GM12878 (cell line): ENCODE measurements around the gene SMG5. TPM values are rescaled to one million over a fixed set of nuclear protein-coding genes. Genes with fewer than 3 reads are reported as not detected.

ENCODE experiments used
- ATAC-seq: fragments of 200-7000 bp; cut with Tn5 transposase; 3 replicates; pipeline ENCODE4 v1.9.1; 2020; ENCODE audit warnings: mild to moderate bottlenecking, moderate library complexity
- BruUV-seq: library from RNA; stranded (reverse); fragments of 400-500 nt; replicated peaks from 2 replicates; lab custom pipeline; 2021; lab: Mats Ljungman, UMichigan
- CTCF ChIA-PET: fragments of 300-600 bp; sonication (Branson Sonifier 250); formaldehyde crosslinking; extraction: SDS; loops from one replicate; lab custom pipeline; 2021; ENCODE audit warnings: inconsistent platforms; lab: Yijun Ruan, JAX
- POLR2A ChIA-PET: fragments of 350-600 bp; formaldehyde crosslinking; extraction: SDS; loops from one replicate; lab custom pipeline; 2021; ENCODE audit warnings: inconsistent platforms; lab: Charles Lee
- RAD21 ChIA-PET: fragments of 300-600 bp; sonication (Branson Sonifier 250); formaldehyde crosslinking; loops from one replicate; lab custom pipeline; 2023; ENCODE audit warnings: antibody characterized with exemption; ENCODE audit not compliant: unreplicated experiment; lab: Charles Lee
- SMC1A ChIA-PET: fragments of 300-600 bp; sonication (Branson Sonifier 250); formaldehyde crosslinking; loops from one replicate; lab custom pipeline; 2023; ENCODE audit not compliant: unreplicated experiment, uncharacterized antibody; lab: Charles Lee
- DNase-seq: peaks from one replicate; pipeline ENCODE4 v3.0.0-alpha.2; 2011; ENCODE audit warnings: low read depth, low spot score
- FAIRE-seq: peaks from 3 replicates; lab custom pipeline; 2011; peaks lifted over from hg19 to GRCh38; lab: Jason Lieb, UNC
- H2AFZ ChIP-seq: 2 replicates; pipeline ENCODE4 v1.6.0; 2011; ENCODE audit warnings: low read depth, low read length, control low read depth; ENCODE audit not compliant: control insufficient read depth
- H3K27ac ChIP-seq: 2 replicates; pipeline ENCODE4 v1.5.1; 2011; ENCODE audit warnings: control low read depth; ENCODE audit not compliant: control insufficient read depth, insufficient read depth
- H3K27me3 ChIP-seq, 2 experiments: replicated peaks in 1 of 2; 2 replicates each; pipeline versions ENCODE4 v1.6.0 to v1.6.1; 2011; ENCODE audit warnings: low read length in 1 of 2; ENCODE audit not compliant: control insufficient read depth in 2 of 2, insufficient read depth in 2 of 2
- H3K36me3 ChIP-seq, 2 experiments: 2 replicates each; pipeline ENCODE4 v1.5.1; 2011; ENCODE audit warnings: low read length in 1 of 2; ENCODE audit not compliant: control insufficient read depth in 2 of 2, insufficient read depth in 2 of 2
- H3K4me1 ChIP-seq: 2 replicates; pipeline ENCODE4 v1.6.1; 2011; ENCODE audit warnings: mild to moderate bottlenecking, low read length, moderate library complexity, mixed read lengths; ENCODE audit not compliant: control insufficient read depth, insufficient read depth
- H3K4me2 ChIP-seq: 2 replicates; pipeline ENCODE4 v1.6.0; 2011; ENCODE audit warnings: control low read depth; ENCODE audit not compliant: control insufficient read depth, insufficient read depth
- H3K4me3 ChIP-seq: fragments of 200-600 bp; sonication (generic); 2 replicates; pipeline ENCODE4 v1.5.1; 2016
- H3K79me2 ChIP-seq: 2 replicates; pipeline ENCODE4 v1.6.0; 2011; ENCODE audit warnings: low read length; ENCODE audit not compliant: control insufficient read depth, insufficient read depth
- H3K9ac ChIP-seq: 2 replicates; pipeline ENCODE4 v1.8.0; 2011; ENCODE audit warnings: low read length, control low read depth, mixed read lengths; ENCODE audit not compliant: control insufficient read depth, insufficient read depth
- H3K9me3 ChIP-seq: replicated peaks from 3 replicates; pipeline ENCODE4 v1.5.1; 2011; ENCODE audit warnings: mild to moderate bottlenecking, low read length; ENCODE audit not compliant: control insufficient read depth, insufficient read depth
- H4K20me1 ChIP-seq: 2 replicates; pipeline ENCODE4 v1.6.0; 2011; ENCODE audit not compliant: control insufficient read depth, insufficient read depth
- CHD2 ChIP-seq: IDR thresholded peaks from 2 replicates; pipeline ENCODE4 v1.6.1; 2011; ENCODE audit warnings: low read depth, low read length, improper control_type of control experiment, borderline replicate concordance
- POLR2AphosphoS2 ChIP-seq: IDR thresholded peaks from 2 replicates; pipeline ENCODE4 v1.6.1; 2011; ENCODE audit warnings: low read depth, mild to moderate bottlenecking, low read length, improper control_type of control experiment, moderate library complexity
- POU2F2 ChIP-seq: IDR thresholded peaks from 3 replicates; pipeline ENCODE4 v1.6.1; 2011; ENCODE audit warnings: low read depth, mild to moderate bottlenecking, low read length, borderline replicate concordance
- RAD21 ChIP-seq: IDR thresholded peaks from 2 replicates; pipeline ENCODE4 v1.6.1; 2011; ENCODE audit warnings: mild to moderate bottlenecking, low read depth, low read length, moderate library complexity; ENCODE audit not compliant: insufficient read depth
- SREBF1 ChIP-seq: IDR thresholded peaks from 2 replicates; pipeline ENCODE4 v1.6.1; 2012; ENCODE audit warnings: mild to moderate bottlenecking, low read length
- TARDBP ChIP-seq: IDR thresholded peaks from 2 replicates; pipeline ENCODE4 v1.6.1; 2016; ENCODE audit warnings: borderline replicate concordance
- ZNF207 ChIP-seq: fragments of 450-650 bp; IDR thresholded peaks from 2 replicates; pipeline ENCODE4 v1.6.1; 2014; ENCODE audit warnings: antibody characterized with exemption, mild to moderate bottlenecking, borderline replicate concordance
- ZNF384 ChIP-seq: IDR thresholded peaks from 2 replicates; pipeline ENCODE4 v1.6.1; 2012; ENCODE audit warnings: low read depth, mild to moderate bottlenecking, low read length, improper control_type of control experiment, borderline replicate concordance
- WGBS: methylation state at CpG from one replicate; pipeline ENCODE4 v1.1.6; 2016; ENCODE audit warnings: low lambda C conversion rate; ENCODE audit not compliant: insufficient replicate concordance, insufficient coverage; ENCODE audit errors: missing lambda C conversion rate; 5-methylcytosine and 5-hydroxymethylcytosine counted together
- in situ Hi-C: fragments of 300-500 bp; cut with MboI; formaldehyde crosslinking; loops from 9 replicates; pipeline ENCODE4 v1.14.3; 2018; ENCODE audit warnings: mixed read lengths
- intact Hi-C: fragments of 100-400 bp; cut with micrococcal nuclease; formaldehyde crosslinking; loops from one replicate; pipeline ENCODE4 v1.14.2; 2022; ENCODE audit not compliant: unreplicated experiment
- polyA plus RNA-seq, 11 experiments: library from polyadenylated mRNA; depleted of rRNA in 4 of 11; unstranded in 6 of 11; stranded (reverse) in 5 of 11; fragments of >200 nt; fragmentation: Nextera tagmentation in 4 of 11; fragmentation: Illumina TruSeq in 1 of 11; extraction: Ambion mirVana in 4 of 11; extraction: Trizol in 1 of 11; gene quantifications; 1 replicate in 1 of 11; 2 replicates in 10 of 11; pipeline versions ENCODE4 v1.2.1 to v1.2.3, GENCODE V29; 2011 to 2016; ENCODE audit warnings: inconsistent platforms in 2 of 11, missing spikeins in 2 of 11, low read depth in 1 of 11
- total RNA-seq, 4 experiments: library from RNA; depleted of rRNA in 3 of 4; stranded (reverse); fragments of >200 nt in 3 of 4; fragmentation: Illumina TruSeq in 1 of 4; extraction: Trizol in 1 of 4; gene quantifications; 2 replicates each; pipeline versions ENCODE4 v1.2.1 to v1.2.3, GENCODE V29; 2013 to 2021
- TF ChIP-seq, protein P1 (sequence below): fragments of 450-650 bp; IDR thresholded peaks from 2 replicates; pipeline ENCODE4 v1.6.1; 2014; ENCODE audit warnings: mild to moderate bottlenecking
- TF ChIP-seq, protein P2 (sequence below): fragments of 450-650 bp; formaldehyde crosslinking; IDR thresholded peaks from 2 replicates; pipeline ENCODE4 v1.5.0; 2022; ENCODE audit warnings: mild to moderate bottlenecking, missing genetic modification characterization
- TF ChIP-seq, protein P3 (sequence below): fragments of 150-350 bp; IDR thresholded peaks from 2 replicates; pipeline ENCODE4 v1.6.1; 2016; ENCODE audit warnings: low read depth, low read length
- TF ChIP-seq, protein P4 (sequence below): IDR thresholded peaks from 2 replicates; pipeline ENCODE4 v1.6.1; 2012; ENCODE audit warnings: low read length, inconsistent platforms
- TF ChIP-seq, protein P5 (sequence below): fragments of 450-650 bp; conservative IDR thresholded peaks from 2 replicates; pipeline ENCODE4 v1.6.1; 2017; ENCODE audit warnings: mild to moderate bottlenecking, moderate library complexity

Gene SMG5
- total and polyA plus RNA-seq, 10 of the 15 experiments (the other 5 are each of a cell fraction or from before 2014, with no cell fraction given) = 0.76 to 61.5 (median 48.8) TPM

DNA sequence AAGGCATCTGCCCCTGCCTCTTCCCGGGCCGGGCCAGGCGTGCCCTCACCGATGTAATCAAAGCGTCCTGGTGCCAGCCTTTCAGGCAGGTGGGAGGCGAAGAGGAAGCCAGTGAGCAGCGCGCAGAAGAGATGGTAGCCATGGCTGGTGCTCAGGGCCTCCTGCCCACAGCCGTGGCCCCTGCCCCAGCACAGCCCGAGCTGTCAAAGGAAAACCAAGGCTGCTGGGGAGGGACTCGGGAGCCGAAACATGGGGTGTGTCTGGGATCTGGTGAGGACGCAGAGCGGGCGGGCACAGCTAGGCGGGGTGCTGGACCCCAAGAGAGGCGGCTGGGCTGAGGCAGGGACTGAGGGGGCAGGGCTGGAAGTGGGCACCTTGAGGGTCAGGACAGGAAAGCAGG, 37.9 kb downstream of the SMG5 start:
- no peaks in the 10 kb centered on the region for H3K9me3 ChIP-seq
- H3K27ac ChIP-seq = no peak overlapping the region
- RAD21 ChIA-PET = no interaction called here
- H4K20me1 ChIP-seq = no peaks in the 10 kb centered on the region
- no peak overlapping the region for H3K4me3 ChIP-seq
- SMC1A ChIA-PET = no interaction called here
- peak overlapping the region; percentile 85; the same call in 1 of the 2 replicates for H3K4me2 ChIP-seq
- DNase-seq (no peak), ATAC-seq (no peak), FAIRE-seq (no peak)
- no peak overlapping the region for H2AFZ ChIP-seq
- in situ Hi-C loops (no loop called here), intact Hi-C loops (no loop called here)
- POLR2A ChIA-PET = no interaction called here
- no peaks in the 10 kb centered on the region for H3K79me2 ChIP-seq
- H3K27me3 ChIP-seq = no peaks in the 10 kb centered on the region
- H3K9ac ChIP-seq = no peak overlapping the region
- 95% methylated on average over 17 of the region's 17 CpGs for WGBS
- no TSS peak for BruUV-seq
- peaks cover 25% of the 10 kb centered on the region for H3K4me1 ChIP-seq
- peaks cover 4 to 9% of the 10 kb centered on the region in 2 experiments for H3K36me3 ChIP-seq
- CTCF ChIA-PET = interaction anchor here (0.9 kb wide), 1 partner anchor 99 kb away, joined by 3 read pairs; no protein-coding TSS in a partner anchor
- TF ChIP-seq, protein P1, sequence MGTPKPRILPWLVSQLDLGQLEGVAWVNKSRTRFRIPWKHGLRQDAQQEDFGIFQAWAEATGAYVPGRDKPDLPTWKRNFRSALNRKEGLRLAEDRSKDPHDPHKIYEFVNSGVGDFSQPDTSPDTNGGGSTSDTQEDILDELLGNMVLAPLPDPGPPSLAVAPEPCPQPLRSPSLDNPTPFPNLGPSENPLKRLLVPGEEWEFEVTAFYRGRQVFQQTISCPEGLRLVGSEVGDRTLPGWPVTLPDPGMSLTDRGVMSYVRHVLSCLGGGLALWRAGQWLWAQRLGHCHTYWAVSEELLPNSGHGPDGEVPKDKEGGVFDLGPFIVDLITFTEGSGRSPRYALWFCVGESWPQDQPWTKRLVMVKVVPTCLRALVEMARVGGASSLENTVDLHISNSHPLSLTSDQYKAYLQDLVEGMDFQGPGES = no peak
- TF ChIP-seq RAD21 (no peak), TARDBP (no peak), POU2F2 (no peak), ZNF384 (no peak), ZNF207 (no peak), CHD2 (no peak), POLR2AphosphoS2 (no peak), SREBF1 (no peak)
- TF ChIP-seq, protein P2, sequence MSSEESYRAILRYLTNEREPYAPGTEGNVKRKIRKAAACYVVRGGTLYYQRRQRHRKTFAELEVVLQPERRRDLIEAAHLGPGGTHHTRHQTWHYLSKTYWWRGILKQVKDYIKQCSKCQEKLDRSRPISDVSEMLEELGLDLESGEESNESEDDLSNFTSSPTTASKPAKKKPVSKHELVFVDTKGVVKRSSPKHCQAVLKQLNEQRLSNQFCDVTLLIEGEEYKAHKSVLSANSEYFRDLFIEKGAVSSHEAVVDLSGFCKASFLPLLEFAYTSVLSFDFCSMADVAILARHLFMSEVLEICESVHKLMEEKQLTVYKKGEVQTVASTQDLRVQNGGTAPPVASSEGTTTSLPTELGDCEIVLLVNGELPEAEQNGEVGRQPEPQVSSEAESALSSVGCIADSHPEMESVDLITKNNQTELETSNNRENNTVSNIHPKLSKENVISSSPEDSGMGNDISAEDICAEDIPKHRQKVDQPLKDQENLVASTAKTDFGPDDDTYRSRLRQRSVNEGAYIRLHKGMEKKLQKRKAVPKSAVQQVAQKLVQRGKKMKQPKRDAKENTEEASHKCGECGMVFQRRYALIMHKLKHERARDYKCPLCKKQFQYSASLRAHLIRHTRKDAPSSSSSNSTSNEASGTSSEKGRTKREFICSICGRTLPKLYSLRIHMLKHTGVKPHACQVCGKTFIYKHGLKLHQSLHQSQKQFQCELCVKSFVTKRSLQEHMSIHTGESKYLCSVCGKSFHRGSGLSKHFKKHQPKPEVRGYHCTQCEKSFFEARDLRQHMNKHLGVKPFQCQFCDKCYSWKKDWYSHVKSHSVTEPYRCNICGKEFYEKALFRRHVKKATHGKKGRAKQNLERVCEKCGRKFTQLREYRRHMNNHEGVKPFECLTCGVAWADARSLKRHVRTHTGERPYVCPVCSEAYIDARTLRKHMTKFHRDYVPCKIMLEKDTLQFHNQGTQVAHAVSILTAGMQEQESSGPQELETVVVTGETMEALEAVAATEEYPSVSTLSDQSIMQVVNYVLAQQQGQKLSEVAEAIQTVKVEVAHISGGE (CRISPR knock-in tag) = no peak
- TF ChIP-seq, protein P3, sequence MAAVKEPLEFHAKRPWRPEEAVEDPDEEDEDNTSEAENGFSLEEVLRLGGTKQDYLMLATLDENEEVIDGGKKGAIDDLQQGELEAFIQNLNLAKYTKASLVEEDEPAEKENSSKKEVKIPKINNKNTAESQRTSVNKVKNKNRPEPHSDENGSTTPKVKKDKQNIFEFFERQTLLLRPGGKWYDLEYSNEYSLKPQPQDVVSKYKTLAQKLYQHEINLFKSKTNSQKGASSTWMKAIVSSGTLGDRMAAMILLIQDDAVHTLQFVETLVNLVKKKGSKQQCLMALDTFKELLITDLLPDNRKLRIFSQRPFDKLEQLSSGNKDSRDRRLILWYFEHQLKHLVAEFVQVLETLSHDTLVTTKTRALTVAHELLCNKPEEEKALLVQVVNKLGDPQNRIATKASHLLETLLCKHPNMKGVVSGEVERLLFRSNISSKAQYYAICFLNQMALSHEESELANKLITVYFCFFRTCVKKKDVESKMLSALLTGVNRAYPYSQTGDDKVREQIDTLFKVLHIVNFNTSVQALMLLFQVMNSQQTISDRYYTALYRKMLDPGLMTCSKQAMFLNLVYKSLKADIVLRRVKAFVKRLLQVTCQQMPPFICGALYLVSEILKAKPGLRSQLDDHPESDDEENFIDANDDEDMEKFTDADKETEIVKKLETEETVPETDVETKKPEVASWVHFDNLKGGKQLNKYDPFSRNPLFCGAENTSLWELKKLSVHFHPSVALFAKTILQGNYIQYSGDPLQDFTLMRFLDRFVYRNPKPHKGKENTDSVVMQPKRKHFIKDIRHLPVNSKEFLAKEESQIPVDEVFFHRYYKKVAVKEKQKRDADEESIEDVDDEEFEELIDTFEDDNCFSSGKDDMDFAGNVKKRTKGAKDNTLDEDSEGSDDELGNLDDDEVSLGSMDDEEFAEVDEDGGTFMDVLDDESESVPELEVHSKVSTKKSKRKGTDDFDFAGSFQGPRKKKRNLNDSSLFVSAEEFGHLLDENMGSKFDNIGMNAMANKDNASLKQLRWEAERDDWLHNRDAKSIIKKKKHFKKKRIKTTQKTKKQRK = no peak
- TF ChIP-seq, protein P4, sequence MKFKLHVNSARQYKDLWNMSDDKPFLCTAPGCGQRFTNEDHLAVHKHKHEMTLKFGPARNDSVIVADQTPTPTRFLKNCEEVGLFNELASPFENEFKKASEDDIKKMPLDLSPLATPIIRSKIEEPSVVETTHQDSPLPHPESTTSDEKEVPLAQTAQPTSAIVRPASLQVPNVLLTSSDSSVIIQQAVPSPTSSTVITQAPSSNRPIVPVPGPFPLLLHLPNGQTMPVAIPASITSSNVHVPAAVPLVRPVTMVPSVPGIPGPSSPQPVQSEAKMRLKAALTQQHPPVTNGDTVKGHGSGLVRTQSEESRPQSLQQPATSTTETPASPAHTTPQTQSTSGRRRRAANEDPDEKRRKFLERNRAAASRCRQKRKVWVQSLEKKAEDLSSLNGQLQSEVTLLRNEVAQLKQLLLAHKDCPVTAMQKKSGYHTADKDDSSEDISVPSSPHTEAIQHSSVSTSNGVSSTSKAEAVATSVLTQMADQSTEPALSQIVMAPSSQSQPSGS = no peak
- TF ChIP-seq, protein P5, sequence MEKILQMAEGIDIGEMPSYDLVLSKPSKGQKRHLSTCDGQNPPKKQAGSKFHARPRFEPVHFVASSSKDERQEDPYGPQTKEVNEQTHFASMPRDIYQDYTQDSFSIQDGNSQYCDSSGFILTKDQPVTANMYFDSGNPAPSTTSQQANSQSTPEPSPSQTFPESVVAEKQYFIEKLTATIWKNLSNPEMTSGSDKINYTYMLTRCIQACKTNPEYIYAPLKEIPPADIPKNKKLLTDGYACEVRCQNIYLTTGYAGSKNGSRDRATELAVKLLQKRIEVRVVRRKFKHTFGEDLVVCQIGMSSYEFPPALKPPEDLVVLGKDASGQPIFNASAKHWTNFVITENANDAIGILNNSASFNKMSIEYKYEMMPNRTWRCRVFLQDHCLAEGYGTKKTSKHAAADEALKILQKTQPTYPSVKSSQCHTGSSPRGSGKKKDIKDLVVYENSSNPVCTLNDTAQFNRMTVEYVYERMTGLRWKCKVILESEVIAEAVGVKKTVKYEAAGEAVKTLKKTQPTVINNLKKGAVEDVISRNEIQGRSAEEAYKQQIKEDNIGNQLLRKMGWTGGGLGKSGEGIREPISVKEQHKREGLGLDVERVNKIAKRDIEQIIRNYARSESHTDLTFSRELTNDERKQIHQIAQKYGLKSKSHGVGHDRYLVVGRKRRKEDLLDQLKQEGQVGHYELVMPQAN = no peak
